ENCODE results near the gene IFT25.

Gene IFT25

GRCh38 chr1:53942127-53942957 lies 3.2 kb downstream of the IFT25 start:
- ATAC-seq (ENCODE audit: low read depth) (no peak), DNase-seq (ENCODE audit: low spot score) (no peak)
- Histone ChIP-seq H3K4me1 (ENCODE audit: insufficient read depth, poor library complexity, severe bottlenecking) (peaks cover 4% of the 10 kb centered on the region), H3K27me3 (ENCODE audit: insufficient read depth, poor library complexity, severe bottlenecking) (no peaks in the 10 kb centered on the region), H3K27ac (ENCODE audit: poor library complexity, severe bottlenecking) (no peak overlapping the region), H3K4me3 (ENCODE audit: severe bottlenecking) (no peak overlapping the region), H3K9me3 (ENCODE audit: severe bottlenecking) (no peaks in the 10 kb centered on the region), H3K36me3 (ENCODE audit: low read depth) (peaks cover 16% of the 10 kb centered on the region)
- TF ChIP-seq, protein P1, sequence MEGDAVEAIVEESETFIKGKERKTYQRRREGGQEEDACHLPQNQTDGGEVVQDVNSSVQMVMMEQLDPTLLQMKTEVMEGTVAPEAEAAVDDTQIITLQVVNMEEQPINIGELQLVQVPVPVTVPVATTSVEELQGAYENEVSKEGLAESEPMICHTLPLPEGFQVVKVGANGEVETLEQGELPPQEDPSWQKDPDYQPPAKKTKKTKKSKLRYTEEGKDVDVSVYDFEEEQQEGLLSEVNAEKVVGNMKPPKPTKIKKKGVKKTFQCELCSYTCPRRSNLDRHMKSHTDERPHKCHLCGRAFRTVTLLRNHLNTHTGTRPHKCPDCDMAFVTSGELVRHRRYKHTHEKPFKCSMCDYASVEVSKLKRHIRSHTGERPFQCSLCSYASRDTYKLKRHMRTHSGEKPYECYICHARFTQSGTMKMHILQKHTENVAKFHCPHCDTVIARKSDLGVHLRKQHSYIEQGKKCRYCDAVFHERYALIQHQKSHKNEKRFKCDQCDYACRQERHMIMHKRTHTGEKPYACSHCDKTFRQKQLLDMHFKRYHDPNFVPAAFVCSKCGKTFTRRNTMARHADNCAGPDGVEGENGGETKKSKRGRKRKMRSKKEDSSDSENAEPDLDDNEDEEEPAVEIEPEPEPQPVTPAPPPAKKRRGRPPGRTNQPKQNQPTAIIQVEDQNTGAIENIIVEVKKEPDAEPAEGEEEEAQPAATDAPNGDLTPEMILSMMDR (IDR thresholded peaks at IDR 0.05; ENCODE audit: poor library complexity, severe bottlenecking): no peak

- H3K4me3 ChIP-seq (ENCODE audit: severe bottlenecking): no peak overlapping the region
- TF ChIP-seq, protein P1 (IDR thresholded peaks at IDR 0.05; ENCODE audit: poor library complexity, severe bottlenecking): no peak
- no peaks in the 10 kb centered on the region for H3K27me3 ChIP-seq (ENCODE audit: insufficient read depth, poor library complexity, severe bottlenecking)
- H3K9me3 ChIP-seq (ENCODE audit: severe bottlenecking): peaks cover 9% of the 10 kb centered on the region
- H3K36me3 ChIP-seq (ENCODE audit: low read depth): peaks cover 43% of the 10 kb centered on the region
- DNase-seq (ENCODE audit: low spot score) (no peak), ATAC-seq (ENCODE audit: low read depth) (peak; percentile 51; the same call in 1 of the 3 replicates)
- peaks cover 4% of the 10 kb centered on the region for H3K4me1 ChIP-seq (ENCODE audit: insufficient read depth, poor library complexity, severe bottlenecking)
- no peak overlapping the region for H3K27ac ChIP-seq (ENCODE audit: poor library complexity, severe bottlenecking)
Measured at GRCh38 chr1:53938136-53938830, 7.2 kb downstream of the IFT25 start.

GRCh38 chr1:53936430-53936829 lies 9.1 kb downstream of the IFT25 start:
- Histone ChIP-seq H3K9me3 (ENCODE audit: severe bottlenecking) (peaks cover 9% of the 10 kb centered on the region), H3K4me1 (ENCODE audit: insufficient read depth, poor library complexity, severe bottlenecking) (peaks cover 4% of the 10 kb centered on the region), H3K27me3 (ENCODE audit: insufficient read depth, poor library complexity, severe bottlenecking) (no peaks in the 10 kb centered on the region), H3K27ac (ENCODE audit: poor library complexity, severe bottlenecking) (no peak overlapping the region), H3K36me3 (ENCODE audit: low read depth) (peaks cover 41% of the 10 kb centered on the region), H3K4me3 (ENCODE audit: severe bottlenecking) (no peak overlapping the region)
- ATAC-seq (ENCODE audit: low read depth): no peak
- TF ChIP-seq, protein P1 (IDR thresholded peaks at IDR 0.05; ENCODE audit: poor library complexity, severe bottlenecking): no peak
- DNase-seq (ENCODE audit: low spot score): no peak

- ATAC-seq (ENCODE audit: low read depth) (no peak), DNase-seq (ENCODE audit: low spot score) (no peak)
- TF ChIP-seq, protein P1 (IDR thresholded peaks at IDR 0.05; ENCODE audit: poor library complexity, severe bottlenecking): no peak
- Histone ChIP-seq H3K27me3 (ENCODE audit: insufficient read depth, poor library complexity, severe bottlenecking) (no peaks in the 10 kb centered on the region), H3K27ac (ENCODE audit: poor library complexity, severe bottlenecking) (no peak overlapping the region), H3K9me3 (ENCODE audit: severe bottlenecking) (peaks cover 9% of the 10 kb centered on the region), H3K4me3 (ENCODE audit: severe bottlenecking) (no peak overlapping the region), H3K4me1 (ENCODE audit: insufficient read depth, poor library complexity, severe bottlenecking) (peaks cover 4% of the 10 kb centered on the region), H3K36me3 (ENCODE audit: low read depth) (peaks cover 55% of the 10 kb centered on the region)
Measured at GRCh38 chr1:53934170-53934765, 11.2 kb downstream of the IFT25 start.

Measured in RWPE2 (cell line).